NOMO-1 (cell line): ENCODE measurements around the gene THSD8.

ENCODE experiments used
- DNase-seq, 2 experiments: peaks; one replicate each; lab custom pipeline; 2025; ENCODE audit not compliant: unreplicated experiment in 2 of 2; lab: John Stamatoyannopoulos, UW

The THSD8 gene

GRCh38 chr19:12847159-12848139 is 45.6 kb downstream of the THSD8 start:
- DNase-seq: peak; percentile 67 to 75
